Measurements from ENCODE around the gene SH3BP4.
"Not testable (repeated sequence)": the region's sequence is repeated elsewhere in the genome, so short reads cannot be mapped to it uniquely, and the experiment has no call there.

The SH3BP4 gene

DNA sequence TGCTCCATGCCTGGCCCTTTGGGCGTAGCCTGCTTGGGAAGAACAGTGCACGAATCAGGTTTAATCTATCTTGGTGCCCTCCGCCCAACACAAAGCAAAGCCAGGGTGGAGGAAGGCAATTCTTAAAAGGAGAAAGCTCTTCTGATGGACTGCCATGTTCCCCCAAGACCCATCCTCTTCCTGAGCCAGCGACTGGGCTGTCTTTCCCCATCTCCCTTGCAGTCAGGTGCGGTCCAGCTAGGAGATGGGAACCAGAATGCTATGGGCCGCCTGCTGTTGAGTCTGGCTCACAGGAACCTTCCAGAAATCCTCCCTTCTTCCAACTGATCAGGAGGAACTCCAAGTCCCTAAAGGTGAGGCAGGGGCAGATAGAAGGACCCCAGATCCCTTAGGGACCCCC lies 105.0 kb downstream of the SH3BP4 start:
- no peak overlapping the region for H2AFZ ChIP-seq (ENCODE audit: low read depth, low read length)
- 0 out of 2 replicates have a peak, but pooled peaks cover 2% of the 10 kb centered on the region for H4K20me1 ChIP-seq (ENCODE audit: insufficient read depth, low read length)
- no peak overlapping the region for H3K27ac ChIP-seq (ENCODE audit: low read length)
- no peaks in the 10 kb centered on the region for H3K79me2 ChIP-seq (ENCODE audit: insufficient read depth, low read length)
- DNase-seq (no peak), ATAC-seq (ENCODE audit: insufficient read depth, low read depth) (no peak)
- H3K4me1 ChIP-seq (ENCODE audit: insufficient read depth, low read length), result no peaks in the 10 kb centered on the region
- peaks cover 6% of the 10 kb centered on the region for H3K27me3 ChIP-seq (ENCODE audit: insufficient read depth, low read length, poor library complexity)
- H3K36me3 ChIP-seq (ENCODE audit: insufficient read depth, low read length), result no peaks in the 10 kb centered on the region
- H3K9me3 ChIP-seq (ENCODE audit: insufficient read depth, low read length, severe bottlenecking), result no peaks in the 10 kb centered on the region
- no peak overlapping the region for H3K9ac ChIP-seq (ENCODE audit: low read depth, low read length)
- H3K4me3 ChIP-seq (ENCODE audit: low read depth in 1 of 2, low read length in 2 of 2), result no peak overlapping the region
- TF ChIP-seq, protein P1, sequence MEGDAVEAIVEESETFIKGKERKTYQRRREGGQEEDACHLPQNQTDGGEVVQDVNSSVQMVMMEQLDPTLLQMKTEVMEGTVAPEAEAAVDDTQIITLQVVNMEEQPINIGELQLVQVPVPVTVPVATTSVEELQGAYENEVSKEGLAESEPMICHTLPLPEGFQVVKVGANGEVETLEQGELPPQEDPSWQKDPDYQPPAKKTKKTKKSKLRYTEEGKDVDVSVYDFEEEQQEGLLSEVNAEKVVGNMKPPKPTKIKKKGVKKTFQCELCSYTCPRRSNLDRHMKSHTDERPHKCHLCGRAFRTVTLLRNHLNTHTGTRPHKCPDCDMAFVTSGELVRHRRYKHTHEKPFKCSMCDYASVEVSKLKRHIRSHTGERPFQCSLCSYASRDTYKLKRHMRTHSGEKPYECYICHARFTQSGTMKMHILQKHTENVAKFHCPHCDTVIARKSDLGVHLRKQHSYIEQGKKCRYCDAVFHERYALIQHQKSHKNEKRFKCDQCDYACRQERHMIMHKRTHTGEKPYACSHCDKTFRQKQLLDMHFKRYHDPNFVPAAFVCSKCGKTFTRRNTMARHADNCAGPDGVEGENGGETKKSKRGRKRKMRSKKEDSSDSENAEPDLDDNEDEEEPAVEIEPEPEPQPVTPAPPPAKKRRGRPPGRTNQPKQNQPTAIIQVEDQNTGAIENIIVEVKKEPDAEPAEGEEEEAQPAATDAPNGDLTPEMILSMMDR (IDR thresholded peaks at IDR 0.05; ENCODE audit: borderline replicate concordance, extremely low read depth, low read length, poor library complexity, severe bottlenecking), result no peak
- TF ChIP-seq EZH2 (IDR thresholded peaks at IDR 0.05; ENCODE audit: borderline replicate concordance, low read depth, low read length, severe bottlenecking), result no peak
- H3K4me2 ChIP-seq (ENCODE audit: insufficient read depth, low read length), result no peak overlapping the region

DNA sequence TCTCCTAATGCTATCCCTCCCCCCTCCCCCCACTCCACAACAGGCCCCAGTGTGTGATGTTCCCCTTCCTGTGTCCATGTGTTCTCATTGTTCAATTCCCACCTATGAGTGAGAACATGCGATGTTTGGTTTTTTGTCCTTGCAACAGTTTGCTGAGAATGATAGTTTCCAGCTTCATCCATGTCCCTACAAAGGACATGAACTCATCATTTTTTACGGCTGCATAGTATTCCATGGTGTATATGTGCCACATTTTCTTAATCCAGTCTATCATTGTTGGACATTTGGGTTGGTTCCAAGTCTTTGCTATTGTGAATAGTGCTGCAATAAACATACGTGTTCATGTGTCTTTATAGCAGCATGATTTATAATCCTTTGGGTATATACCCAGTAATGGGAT lies 105.8 kb downstream of the SH3BP4 start:
- not testable (repeated sequence) for ATAC-seq (ENCODE audit: insufficient read depth, low read depth); H3K4me1 ChIP-seq (ENCODE audit: insufficient read depth, low read length); H3K27me3 ChIP-seq (ENCODE audit: insufficient read depth, low read length, poor library complexity); H3K36me3 ChIP-seq (ENCODE audit: insufficient read depth, low read length); H3K4me2 ChIP-seq (ENCODE audit: insufficient read depth, low read length); H2AFZ ChIP-seq (ENCODE audit: low read depth, low read length); H3K27ac ChIP-seq (ENCODE audit: low read length); DNase-seq; H3K9me3 ChIP-seq (ENCODE audit: insufficient read depth, low read length, severe bottlenecking); H3K4me3 ChIP-seq (ENCODE audit: low read depth in 1 of 2, low read length in 2 of 2); H3K79me2 ChIP-seq (ENCODE audit: insufficient read depth, low read length); H3K9ac ChIP-seq (ENCODE audit: low read depth, low read length); H4K20me1 ChIP-seq (ENCODE audit: insufficient read depth, low read length)

DNA sequence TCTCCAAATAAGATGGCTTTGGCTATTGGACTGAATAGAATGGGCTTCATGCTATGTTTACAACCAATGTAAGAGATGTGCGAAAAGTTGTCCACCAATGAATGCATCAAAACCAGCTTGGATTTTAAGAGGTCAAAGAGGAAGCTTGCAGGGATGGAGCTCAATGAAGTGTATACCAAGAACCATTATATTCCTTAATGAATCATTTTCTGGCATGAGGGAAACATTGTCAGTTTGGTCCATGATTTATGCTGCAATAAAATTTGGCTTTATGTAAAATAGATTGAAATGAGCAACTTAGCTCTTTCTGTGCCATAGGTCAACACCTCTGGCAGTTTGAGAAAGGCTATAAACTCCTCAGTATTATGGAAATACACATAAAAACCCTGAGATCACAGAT lies 107.3 kb downstream of the SH3BP4 start:
- DNase-seq (no peak), ATAC-seq (ENCODE audit: insufficient read depth, low read depth) (no peak)
- Histone ChIP-seq H3K79me2 (ENCODE audit: insufficient read depth, low read length) (no peaks in the 10 kb centered on the region), H3K4me3 (ENCODE audit: low read depth in 1 of 2, low read length in 2 of 2) (no peak overlapping the region), H3K9ac (ENCODE audit: low read depth, low read length) (no peak overlapping the region), H3K27ac (ENCODE audit: low read length) (no peak overlapping the region), H3K4me1 (ENCODE audit: insufficient read depth, low read length) (no peaks in the 10 kb centered on the region), H3K4me2 (ENCODE audit: insufficient read depth, low read length) (no peak overlapping the region), H3K36me3 (ENCODE audit: insufficient read depth, low read length) (no peaks in the 10 kb centered on the region), H3K27me3 (ENCODE audit: insufficient read depth, low read length, poor library complexity) (peaks cover 6% of the 10 kb centered on the region), H2AFZ (ENCODE audit: low read depth, low read length) (no peak overlapping the region), H4K20me1 (ENCODE audit: insufficient read depth, low read length) (peaks cover 5% of the 10 kb centered on the region; the same call in 1 of the 2 replicates), H3K9me3 (ENCODE audit: insufficient read depth, low read length, severe bottlenecking) (no peaks in the 10 kb centered on the region)
- no peak for TF ChIP-seq EZH2 (IDR thresholded peaks at IDR 0.05; ENCODE audit: borderline replicate concordance, low read depth, low read length, severe bottlenecking)
- TF ChIP-seq, protein P1 (IDR thresholded peaks at IDR 0.05; ENCODE audit: borderline replicate concordance, extremely low read depth, low read length, poor library complexity, severe bottlenecking), result no peak

DNA sequence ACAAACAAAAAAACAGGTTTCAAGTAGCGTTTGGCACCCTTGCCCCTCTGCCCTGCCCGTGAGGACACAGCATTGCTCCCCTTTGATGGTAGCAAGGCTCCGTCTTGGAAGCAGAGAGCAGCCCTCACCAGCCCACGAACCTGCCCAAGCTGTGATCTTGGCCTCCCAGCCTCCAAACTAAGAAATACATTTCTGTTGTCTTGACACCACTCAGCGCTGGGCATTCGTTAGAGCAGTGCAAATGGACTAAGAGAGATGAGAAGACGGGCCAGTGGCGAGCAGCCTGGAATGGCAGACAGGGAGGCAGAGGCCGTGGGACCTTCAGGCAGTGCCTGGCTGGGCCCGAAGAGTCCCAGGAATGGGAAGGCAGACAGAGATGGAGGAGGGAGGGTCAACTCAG lies 109.8 kb downstream of the SH3BP4 start:
- Histone ChIP-seq H3K9me3 (ENCODE audit: insufficient read depth, low read length, severe bottlenecking) (no peaks in the 10 kb centered on the region), H3K4me2 (ENCODE audit: insufficient read depth, low read length) (no peak overlapping the region), H3K27me3 (ENCODE audit: insufficient read depth, low read length, poor library complexity) (peaks cover 7% of the 10 kb centered on the region), H3K9ac (ENCODE audit: low read depth, low read length) (no peak overlapping the region), H3K4me1 (ENCODE audit: insufficient read depth, low read length) (no peaks in the 10 kb centered on the region), H4K20me1 (ENCODE audit: insufficient read depth, low read length) (peaks cover 5% of the 10 kb centered on the region; the same call in 1 of the 2 replicates), H3K36me3 (ENCODE audit: insufficient read depth, low read length) (no peaks in the 10 kb centered on the region), H3K4me3 (ENCODE audit: low read depth in 1 of 2, low read length in 2 of 2) (no peak overlapping the region), H3K79me2 (ENCODE audit: insufficient read depth, low read length) (no peaks in the 10 kb centered on the region), H2AFZ (ENCODE audit: low read depth, low read length) (no peak overlapping the region), H3K27ac (ENCODE audit: low read length) (no peak overlapping the region)
- no peak for DNase-seq
- TF ChIP-seq EZH2 (IDR thresholded peaks at IDR 0.05; ENCODE audit: borderline replicate concordance, low read depth, low read length, severe bottlenecking), result no peak
- TF ChIP-seq, protein P1 (IDR thresholded peaks at IDR 0.05; ENCODE audit: borderline replicate concordance, extremely low read depth, low read length, poor library complexity, severe bottlenecking), result no peak
- ATAC-seq (ENCODE audit: insufficient read depth, low read depth), result no peak

All from DND-41 (cell line).